CD4-positive, alpha-beta T cell treated with Interleukin-2 at 100 ng/mL for 4 hours (primary cell): Measurements from ENCODE around the gene FYB2.
"Not testable (repeated sequence)": the region's sequence is repeated elsewhere in the genome, so short reads cannot be mapped to it uniquely, and the experiment has no call there.

Experiments
- DNase-seq: peaks from one replicate; pipeline ENCODE4 v3.0.0-alpha.2; 2020; ENCODE audit warnings: low spot score

Gene FYB2

DNA sequence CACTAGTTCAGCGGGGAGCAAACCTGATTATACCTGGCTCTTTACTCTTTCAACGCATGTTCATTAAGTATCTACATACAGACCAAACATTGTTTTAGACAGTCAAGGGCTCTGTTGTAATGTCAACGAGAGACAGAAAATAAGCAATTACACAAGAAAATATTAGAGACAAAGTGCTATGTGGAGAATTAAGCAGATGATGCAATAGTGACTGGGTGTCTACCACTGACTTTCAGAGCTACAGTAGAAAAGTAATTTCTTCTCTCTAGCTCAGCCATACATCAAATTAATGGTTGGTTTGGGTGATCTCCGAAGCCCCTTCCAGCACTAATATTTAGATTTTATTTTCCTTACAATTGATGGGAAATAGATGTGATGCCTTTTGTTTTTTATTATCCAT, 23.3 kb downstream of the FYB2 start:
- DNase-seq: no peak

DNA sequence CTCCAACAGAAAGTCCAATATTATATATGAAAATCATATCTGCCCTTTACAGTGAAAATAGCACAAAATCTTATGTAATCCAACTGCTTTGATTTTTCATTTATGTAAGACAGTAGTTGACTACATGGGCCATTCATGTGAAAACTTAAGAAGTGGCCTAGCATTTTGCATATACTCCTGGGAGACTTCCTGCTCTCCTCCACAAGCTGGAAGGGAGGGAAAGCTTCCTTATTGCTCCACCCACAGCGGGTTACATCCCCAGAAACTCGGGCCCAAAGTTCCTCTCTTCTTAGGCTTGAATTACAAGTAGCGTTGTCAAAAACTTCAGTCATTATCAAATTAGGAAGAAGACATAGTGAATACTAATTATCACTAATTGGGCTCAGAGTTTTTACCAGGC, 29.2 kb downstream of the FYB2 start:
- no peak for DNase-seq

DNA sequence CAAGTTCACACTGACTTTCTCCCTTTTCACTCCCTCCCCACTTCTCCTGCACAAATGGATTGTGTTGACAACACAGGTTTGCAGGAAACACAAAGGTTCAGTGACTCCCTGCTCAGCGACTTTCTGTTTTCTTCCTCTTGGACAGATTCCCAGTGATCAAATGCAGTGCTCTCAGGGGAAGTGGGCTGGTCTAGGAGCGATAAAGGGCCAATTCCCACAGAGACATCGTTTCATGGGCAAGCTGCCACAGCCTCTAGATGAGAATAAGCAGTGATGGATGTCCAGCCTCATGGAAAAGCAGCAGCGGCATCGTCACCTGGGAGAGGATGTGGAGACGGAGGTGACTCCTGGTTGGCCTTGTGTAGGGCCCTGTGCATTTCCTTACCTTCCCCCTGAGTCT, 30.6 kb downstream of the FYB2 start:
- no peak for DNase-seq

DNA sequence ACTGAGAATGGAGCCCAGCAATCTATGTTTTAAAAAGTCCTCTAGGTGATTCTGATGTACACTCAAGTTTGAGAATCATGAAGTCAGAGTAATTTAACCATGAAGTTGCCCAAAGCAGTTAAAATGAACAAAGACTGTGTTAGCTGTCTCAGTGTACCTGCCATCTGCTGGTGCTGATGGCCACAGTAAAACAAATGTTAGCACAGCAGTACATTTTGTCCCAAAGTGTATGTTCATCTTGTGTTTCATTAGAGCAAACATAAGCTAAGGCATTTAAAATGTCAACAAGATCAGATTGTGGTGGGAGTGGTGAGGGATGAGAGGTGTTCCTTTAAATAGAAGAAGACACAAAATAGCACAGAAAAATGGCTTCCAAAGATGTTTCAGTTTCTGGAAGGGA, 31.1 kb downstream of the FYB2 start:
- no peak for DNase-seq

DNA sequence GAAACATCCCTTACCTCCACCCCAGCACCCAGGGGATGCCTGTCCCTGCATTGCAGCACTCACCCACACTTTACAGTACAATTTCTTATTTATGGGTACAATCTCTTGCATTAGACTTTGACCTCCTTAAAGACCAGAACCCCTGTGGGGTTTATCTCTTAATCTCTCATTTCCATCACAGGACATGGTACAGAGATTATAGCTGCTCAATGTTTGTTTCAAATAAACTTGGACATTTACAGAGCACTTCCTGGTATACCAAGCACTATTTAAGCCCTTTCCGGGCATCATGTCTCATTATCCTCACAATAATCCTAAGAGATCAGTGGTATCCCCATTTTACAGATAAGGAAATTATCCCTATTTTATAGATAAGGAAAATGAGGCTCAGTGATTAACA, 31.9 kb downstream of the FYB2 start:
- DNase-seq: no peak

DNA sequence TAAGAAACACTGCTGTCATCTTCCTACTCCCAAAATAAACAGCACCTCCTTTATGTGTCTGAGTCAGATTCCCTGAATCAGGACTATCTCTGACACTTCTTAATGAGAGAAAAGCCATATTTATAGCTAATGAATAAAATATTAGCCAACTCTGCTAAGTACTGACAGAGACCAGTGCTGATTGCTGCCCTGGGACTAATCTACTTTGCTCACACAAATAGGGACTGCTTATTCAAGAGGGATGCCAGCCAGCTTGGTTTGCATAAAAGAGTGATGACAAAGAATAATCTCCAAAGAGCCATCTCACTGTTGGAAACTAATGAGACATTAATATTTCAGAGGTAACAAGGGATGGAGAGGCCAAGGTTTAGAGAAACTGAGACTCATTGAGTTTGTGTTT, 36.4 kb downstream of the FYB2 start:
- DNase-seq: no peak

DNA sequence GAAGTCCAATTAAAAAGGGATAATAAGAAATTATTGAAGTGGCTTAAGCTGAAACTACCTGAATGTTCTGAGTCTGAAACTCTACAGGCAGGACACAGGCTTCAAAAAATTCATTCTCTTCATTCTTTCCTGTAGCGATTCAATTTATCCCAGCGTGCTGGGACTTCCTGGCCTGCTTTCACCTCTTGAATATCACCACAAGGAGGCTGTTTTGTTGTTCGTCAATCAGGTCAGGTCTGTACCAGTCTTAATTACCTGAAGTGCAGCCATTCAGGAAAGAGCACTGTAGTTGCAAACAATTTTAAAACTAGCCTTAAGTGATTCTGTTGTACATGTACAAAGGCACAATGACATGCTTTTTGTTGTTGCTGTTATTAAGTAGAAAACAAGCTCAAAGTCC, 38.4 kb downstream of the FYB2 start:
- no peak for DNase-seq

DNA sequence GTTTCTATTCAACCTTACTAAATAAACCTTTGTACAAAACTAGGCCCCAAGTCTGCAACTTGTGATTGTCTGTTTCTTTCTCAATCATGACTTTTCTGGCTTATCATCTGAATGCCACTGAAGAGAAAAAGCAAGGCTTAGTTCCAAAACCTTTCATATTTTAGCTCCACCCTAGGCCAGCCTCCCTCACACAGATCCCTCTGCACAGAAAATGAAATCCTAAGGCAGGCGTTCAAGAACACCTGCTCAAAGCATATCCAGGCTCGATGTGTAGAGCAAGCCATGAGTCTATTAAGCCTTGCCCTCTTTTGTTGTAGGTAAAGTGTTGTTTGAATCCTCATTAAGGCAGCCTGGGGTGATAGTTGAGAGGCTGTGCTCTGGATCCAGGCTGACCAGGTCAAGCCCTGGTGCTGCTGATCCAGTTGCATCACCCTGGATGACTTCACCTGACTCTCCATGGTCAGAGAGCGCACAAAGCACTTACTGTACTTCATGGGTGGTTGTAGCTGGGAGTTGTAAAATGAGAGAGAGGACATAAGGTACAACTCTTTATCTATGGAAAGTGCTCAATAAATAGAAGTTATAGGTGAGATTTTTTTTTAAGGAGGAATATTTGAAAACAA, 39.0 kb downstream of the FYB2 start:
- no peak for DNase-seq

DNA sequence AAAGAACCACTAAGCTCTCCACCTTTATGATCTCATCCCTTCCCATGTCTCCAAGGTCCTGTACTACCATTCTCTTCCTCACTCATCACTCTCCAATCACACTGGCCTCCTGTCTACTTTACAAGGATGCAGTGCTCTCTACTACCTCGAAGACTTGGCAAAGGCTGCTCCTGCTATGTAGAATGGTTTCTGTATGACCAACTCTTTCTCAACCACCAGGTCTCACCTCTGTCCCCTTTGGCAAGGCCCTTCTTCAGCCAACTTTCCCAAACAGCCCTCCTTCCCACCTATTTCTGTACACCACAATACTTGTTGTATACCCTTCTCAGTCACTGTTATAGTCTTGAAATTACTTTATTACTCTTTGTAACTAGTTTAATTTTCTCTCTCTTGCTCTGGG, 41.2 kb downstream of the FYB2 start:
- DNase-seq: no peak

DNA sequence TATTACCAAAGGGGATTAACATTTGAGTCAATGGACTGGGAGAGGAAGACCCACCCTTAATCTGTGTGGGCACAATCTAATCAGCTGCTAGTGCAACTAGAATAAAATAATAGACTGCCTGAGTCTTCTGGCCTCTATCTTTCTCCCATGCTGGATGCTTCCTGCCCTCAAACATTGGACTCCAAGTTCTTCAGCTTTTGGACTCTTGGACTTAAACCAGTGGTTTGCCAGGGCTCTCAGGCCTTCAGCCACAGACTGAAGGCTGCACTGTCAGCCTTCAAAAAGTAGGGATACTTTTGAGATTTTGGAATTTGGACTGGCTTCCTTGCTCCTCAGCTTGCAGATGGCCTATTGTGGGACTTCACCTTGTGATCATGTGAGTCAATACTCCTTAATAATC, 44.5 kb downstream of the FYB2 start:
- DNase-seq: not testable (repeated sequence)

DNA sequence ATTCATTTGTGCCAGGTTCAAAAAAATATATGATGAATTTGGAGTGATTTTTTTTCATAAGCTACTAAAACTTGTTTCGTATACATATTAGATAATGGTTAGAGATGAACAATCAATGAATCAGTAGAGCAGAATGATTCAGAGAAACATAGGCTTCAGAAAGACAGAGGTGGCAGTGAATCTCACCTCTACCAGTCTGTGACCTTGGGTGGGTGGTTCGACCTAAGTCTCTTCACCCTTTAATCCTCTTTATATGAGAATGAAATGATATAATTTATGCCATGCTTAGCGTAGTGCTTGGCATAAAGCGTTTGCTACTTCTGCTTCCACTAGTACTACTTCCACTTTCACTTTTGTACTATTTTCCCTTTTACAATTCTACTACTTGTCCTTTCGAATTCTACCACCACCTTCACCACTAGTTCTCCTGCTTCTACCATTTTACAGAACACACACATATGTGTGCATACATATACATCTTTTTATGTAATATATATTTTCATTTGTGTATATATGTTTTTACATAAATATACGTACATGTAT, 45.1 kb downstream of the FYB2 start:
- no peak for DNase-seq

DNA sequence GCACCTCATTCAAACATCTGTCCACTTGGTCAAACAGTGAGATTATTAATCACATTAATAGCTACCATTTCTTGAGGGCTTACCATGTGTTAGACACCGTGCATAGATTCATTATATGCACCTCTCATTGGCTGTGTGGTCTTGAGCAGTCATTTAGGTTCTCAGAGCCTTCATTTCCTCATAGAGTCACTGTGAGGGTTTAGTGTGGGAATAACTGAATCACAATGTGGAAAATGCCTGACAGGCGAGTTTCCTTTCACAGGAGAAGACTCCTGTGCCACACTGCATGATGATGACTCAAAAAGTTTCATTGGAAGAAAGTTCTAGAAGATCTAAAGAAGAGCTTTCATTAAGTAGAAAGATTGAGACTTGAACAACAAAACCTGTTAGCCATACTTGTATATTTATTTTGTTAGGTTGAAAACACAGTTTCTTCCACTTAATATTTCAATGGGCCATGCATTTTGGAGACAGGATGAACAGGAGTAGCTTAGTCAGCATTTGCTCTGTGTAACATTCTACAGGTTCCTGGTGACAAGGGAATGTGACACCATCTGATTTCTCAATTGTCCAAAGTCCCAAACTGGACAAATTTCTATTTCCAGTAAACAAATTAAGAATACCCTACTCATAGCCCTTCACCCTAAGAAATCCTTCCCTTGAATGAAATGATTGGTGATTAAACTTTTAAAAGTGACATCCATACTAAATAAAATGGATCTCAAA, 45.7 kb downstream of the FYB2 start:
- no peak for DNase-seq

DNA sequence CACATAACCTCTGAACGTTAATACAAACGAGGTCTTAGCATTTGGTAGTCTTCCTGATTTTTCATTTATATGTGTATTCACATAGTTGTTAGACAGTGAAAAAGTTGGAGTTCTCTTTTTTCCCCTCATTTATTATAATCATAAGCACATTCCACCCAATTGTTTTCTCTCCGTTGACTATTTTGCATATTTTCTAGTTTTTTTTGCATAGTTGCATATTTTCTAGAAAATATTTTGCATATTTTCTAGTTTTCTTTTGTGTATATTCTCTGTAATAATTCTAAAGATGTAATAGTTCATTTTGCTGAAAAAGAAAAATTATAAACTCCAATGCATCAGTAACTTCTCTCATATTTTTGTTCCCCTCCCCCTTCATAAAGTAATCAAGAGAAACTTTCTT, 47.5 kb downstream of the FYB2 start:
- DNase-seq: no peak

DNA sequence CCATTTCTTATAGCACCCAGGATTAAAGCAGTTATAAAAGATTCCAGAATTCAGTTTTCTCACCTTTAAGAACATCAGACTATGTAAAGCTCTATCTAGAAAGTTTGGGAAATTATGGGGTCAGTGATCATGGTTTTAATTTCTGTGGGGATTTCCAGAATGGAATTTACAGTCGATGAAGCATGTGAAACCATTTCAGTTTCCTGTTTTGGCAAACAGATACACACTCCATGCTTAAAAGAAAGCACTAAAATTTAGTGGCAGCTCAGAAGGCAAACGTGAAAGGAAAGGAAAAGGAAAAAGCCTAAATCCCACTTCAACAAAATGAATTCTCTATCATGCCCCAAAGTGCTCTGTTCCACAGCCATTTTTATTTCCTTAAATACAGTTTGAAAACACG, 60.4 kb downstream of the FYB2 start:
- no peak for DNase-seq

DNA sequence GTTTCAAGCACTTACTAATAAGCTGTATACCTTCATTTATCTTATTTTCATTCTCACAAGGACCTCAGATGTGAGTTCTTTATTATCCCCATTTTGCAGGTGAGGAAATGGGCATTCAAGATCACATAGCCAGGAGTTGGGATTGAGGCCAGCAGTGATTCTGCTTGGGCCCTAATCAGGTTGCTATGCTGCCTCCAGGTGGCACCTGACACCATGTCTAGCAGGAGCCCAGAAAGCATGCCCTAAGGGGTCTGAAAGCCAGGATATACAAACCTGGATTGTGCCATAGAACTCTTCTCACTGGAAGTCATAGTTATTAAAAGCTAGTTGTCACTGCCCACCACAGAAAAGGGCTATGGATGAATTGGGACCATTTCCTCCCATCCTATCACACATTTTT, 61.1 kb downstream of the FYB2 start:
- DNase-seq: no peak

DNA sequence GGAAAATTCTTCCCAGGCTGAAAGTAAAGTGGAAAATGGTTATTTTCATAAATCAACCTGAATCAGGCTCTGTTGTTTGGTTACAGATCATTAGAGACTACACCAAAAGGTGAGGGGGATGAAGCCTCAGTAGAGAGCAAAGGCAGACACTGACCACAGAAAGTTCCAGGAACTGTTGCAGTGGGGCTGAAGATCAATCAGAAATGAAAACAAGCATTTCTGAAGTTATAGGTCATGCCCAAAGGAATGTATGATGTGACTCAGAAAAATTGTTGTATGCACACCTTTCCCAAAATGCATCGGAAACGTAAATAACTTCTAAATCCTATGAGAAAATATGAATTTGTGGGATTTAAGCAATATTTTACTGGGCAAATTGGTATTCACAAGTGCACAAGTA, 63.3 kb downstream of the FYB2 start:
- no peak for DNase-seq

DNA sequence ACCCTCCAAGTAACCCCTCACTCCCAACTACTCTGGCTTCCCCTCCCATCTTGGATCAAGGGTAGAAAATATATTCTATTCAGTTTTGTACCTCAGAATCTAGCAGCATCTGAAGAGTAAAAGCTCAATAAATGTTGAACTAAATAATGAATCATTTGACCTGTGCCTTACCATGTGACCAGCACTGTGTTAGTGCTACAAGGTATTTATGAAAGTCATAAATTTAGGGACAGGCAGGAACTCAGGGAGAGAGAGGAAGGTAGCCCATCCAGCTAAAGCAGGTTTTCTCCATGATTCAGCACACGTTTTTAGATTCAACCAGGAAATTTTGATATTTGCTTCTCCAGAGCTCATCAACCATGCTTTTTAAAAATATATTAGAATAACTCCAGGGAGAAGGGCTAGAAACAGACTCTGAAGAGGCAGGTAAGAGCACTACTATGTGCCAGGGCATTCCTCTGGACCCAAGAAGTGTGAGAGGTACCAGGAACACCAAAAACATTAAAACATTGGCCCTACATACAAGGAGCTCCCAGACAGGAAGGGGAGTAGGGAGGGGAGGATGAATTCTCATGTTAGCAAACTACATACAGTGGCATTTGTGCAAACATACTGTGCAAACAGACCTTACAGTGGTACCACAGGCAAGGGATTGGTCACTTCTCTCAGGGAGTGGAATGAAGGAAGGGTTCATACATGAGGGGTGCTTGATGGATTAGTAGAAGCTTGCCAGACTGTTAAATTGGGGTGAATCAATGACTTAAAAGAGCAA, 64.3 kb downstream of the FYB2 start:
- DNase-seq: no peak

DNA sequence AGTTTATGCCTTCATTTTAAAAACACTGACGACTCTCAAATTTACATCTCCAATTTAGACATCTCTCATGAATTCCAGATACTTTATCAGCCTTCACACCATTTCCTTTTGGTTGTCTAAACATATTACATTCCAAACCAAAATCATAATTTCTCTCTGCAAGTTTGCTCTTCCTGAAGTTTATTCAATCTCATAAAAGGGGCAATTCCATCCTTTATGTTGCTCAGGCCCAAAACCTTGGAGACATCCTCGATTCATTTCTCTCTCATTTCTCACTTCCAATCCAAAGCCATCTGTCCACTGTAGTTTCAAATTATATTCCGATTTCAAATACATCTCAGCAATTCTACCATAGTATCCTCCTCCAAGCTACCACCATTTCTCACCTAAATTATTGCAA, 74.0 kb downstream of the FYB2 start:
- DNase-seq: no peak

DNA sequence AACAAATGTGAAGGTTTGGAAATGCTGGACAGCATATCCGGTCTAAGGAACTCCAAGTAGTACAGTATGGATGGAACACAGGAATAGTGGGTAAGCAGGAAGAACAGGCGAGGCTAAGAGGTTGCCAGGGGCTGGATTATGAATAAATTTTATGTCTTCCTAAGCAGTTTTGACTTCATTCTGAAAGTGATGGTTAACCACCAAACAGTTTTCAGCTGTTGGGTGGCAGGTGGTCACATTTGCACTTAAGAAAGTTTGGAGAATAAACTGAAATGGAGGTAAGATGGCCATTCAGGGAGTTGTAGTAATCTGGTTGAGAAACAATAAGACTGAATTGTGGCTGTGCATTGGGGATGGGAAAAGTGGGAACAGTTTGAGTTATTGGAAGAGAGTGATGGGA, 90.2 kb downstream of the FYB2 start:
- no peak for DNase-seq

DNA sequence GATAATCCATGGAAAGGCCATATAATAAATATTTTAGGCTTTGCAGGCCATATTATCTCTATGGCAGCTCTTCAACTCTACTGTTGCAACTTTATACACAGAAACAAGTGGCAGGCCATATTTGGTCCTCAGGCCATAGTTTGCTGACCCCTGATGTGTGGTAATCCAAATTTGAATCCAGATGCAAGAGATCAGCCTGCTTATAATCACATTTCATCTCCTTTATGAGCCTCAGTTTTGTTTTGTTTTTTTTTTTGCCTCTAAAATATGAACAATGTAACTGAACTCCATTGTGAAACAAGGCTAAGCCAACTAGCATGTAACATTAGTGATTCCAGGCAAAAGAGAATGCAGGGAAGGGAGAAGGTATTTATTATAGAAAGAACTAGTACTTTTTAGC, 92.5 kb downstream of the FYB2 start:
- no peak for DNase-seq

DNA sequence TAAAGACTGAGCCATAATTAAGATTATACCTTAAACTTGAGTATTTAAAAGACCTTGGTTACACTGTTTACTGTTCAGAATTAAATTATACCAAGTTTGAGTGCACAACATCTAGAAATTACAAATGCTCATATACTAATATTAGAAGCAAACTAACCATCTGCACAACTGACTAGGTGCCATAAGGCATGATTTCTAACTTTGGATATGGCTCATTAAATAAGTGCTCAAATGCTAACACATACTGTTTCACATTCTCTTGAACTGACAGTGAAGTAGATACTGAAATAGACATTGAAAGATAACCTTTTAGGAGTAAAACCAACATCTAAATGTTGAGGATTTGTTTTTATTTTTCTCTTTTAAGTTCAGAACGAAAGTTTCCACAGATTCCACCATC, 100.0 kb downstream of the FYB2 start:
- DNase-seq: no peak

DNA sequence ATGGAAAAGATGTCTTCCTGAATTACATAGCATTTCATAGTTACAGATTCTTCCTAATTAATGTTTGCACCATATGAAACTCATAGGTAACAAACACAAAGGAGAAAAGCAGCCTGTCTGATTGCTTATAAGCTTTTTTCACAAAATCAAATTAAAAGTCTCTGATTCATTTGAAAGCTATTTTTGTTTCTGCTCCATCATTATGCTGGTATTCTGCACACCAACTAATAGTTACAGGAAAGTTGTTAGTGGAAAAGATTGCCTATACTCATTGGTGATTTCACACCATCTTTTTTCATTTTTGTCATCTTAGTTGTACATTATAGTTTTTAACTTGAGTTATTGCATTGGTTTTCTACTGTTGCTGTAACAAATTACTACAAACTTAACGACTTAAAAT, 104.0 kb downstream of the FYB2 start:
- no peak for DNase-seq

DNA sequence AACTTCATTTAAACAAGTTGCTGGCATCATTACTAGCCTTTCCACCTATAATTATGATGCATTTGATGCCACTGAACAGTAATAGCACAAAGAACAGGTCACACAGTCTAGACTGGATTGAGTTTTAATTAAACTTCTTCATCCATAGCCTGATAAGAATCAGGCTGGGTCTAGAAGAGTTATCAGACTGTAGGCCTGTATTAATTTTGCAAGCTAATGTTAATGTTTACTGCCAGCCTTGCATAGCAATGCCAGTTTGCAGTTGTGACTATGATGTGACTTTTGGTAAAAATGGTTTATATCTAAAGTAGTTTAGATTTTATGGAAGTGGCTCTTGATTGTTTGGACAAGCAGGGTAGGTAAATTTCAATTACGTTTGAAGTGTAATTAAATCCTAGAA, 106.1 kb downstream of the FYB2 start:
- no peak for DNase-seq
